ENCODE measurements around the gene DOCK1. TPM values are rescaled to one million over a fixed set of nuclear protein-coding genes. Genes with fewer than 3 reads are reported as not detected.
A peak's percentile ranks its signal among the peaks of the same experiment; 100 is the strongest.
"Not testable (repeated sequence)": the region's sequence is repeated elsewhere in the genome, so short reads cannot be mapped to it uniquely, and the experiment has no call there.

DOCK1 gene
- polyA plus RNA-seq (ENCODE audit: insufficient read length in 3 of 3) = 10 to 100 TPM; 67.2 to 68.8 (median 67.9) TPM

- peak in 1 of 3 donors; percentile 60 for DNase-seq (ENCODE audit: low read depth in 3 of 3, low spot score in 2 of 3)
Measured at GRCh38 chr10:126904818-126905701, at the start of gene DOCK1. Gene DOCK1 (plus strand): TSS chr10:126905428. CDS start chr10:126905518, 90 bp downstream.

- DNase-seq (ENCODE audit: low read depth in 3 of 3, low spot score in 2 of 3) = no peak
Measured at GRCh38 chr10:126857178-126857806, 47.9 kb upstream of the DOCK1 start.

GRCh38 chr10:126867567-126868365, 37.5 kb upstream of the DOCK1 start:
- DNase-seq (ENCODE audit: low read depth in 3 of 3, low spot score in 2 of 3) = no peak

- DNase-seq (ENCODE audit: low read depth in 3 of 3, low spot score in 2 of 3) = no peak
Measured at GRCh38 chr10:126868371-126868770, 36.9 kb upstream of the DOCK1 start.

GRCh38 chr10:126872135-126872534, 33.1 kb upstream of the DOCK1 start:
- no peak for DNase-seq (ENCODE audit: low read depth in 3 of 3, low spot score in 2 of 3)

GRCh38 chr10:126872768-126873167, 32.5 kb upstream of the DOCK1 start:
- DNase-seq (ENCODE audit: low read depth in 3 of 3, low spot score in 2 of 3) = no peak

GRCh38 chr10:126876456-126876855, 28.8 kb upstream of the DOCK1 start:
- no peak for DNase-seq (ENCODE audit: low read depth in 3 of 3, low spot score in 2 of 3)

GRCh38 chr10:126877390-126877789, 27.8 kb upstream of the DOCK1 start:
- no peak for DNase-seq (ENCODE audit: low read depth in 3 of 3, low spot score in 2 of 3)

- DNase-seq (ENCODE audit: low read depth in 3 of 3, low spot score in 2 of 3) = no peak
Measured at GRCh38 chr10:126878594-126878993, 26.6 kb upstream of the DOCK1 start.

- no peak for DNase-seq (ENCODE audit: low read depth in 3 of 3, low spot score in 2 of 3)
Measured at GRCh38 chr10:126880926-126881325, 24.3 kb upstream of the DOCK1 start.

GRCh38 chr10:126882055-126882454, 23.2 kb upstream of the DOCK1 start:
- not testable (repeated sequence) for DNase-seq (ENCODE audit: low read depth in 3 of 3, low spot score in 2 of 3)

GRCh38 chr10:126888436-126888835, 16.8 kb upstream of the DOCK1 start:
- not testable (repeated sequence) for DNase-seq (ENCODE audit: low read depth in 3 of 3, low spot score in 2 of 3)

GRCh38 chr10:126889421-126889820, 15.8 kb upstream of the DOCK1 start:
- no peak for DNase-seq (ENCODE audit: low read depth in 3 of 3, low spot score in 2 of 3)

- not testable (repeated sequence) for DNase-seq (ENCODE audit: low read depth in 3 of 3, low spot score in 2 of 3)
Measured at GRCh38 chr10:126890797-126891196, 14.4 kb upstream of the DOCK1 start.

- DNase-seq (ENCODE audit: low read depth in 3 of 3, low spot score in 2 of 3) = no peak
Measured at GRCh38 chr10:126892226-126893175, 12.7 kb upstream of the DOCK1 start.

GRCh38 chr10:126893206-126893605, 12.0 kb upstream of the DOCK1 start:
- no peak for DNase-seq (ENCODE audit: low read depth in 3 of 3, low spot score in 2 of 3)

GRCh38 chr10:126893841-126894240, 11.4 kb upstream of the DOCK1 start:
- no peak for DNase-seq (ENCODE audit: low read depth in 3 of 3, low spot score in 2 of 3)

GRCh38 chr10:126895214-126895781, 9.9 kb upstream of the DOCK1 start:
- no peak for DNase-seq (ENCODE audit: low read depth in 3 of 3, low spot score in 2 of 3)

GRCh38 chr10:126898460-126898859, 6.8 kb upstream of the DOCK1 start:
- DNase-seq (ENCODE audit: low read depth in 3 of 3, low spot score in 2 of 3) = no peak

- not testable (repeated sequence) for DNase-seq (ENCODE audit: low read depth in 3 of 3, low spot score in 2 of 3)
Measured at GRCh38 chr10:126899529-126899928, 5.7 kb upstream of the DOCK1 start.

Data from right renal cortex interstitium (tissue), 3 donors.